Stomach (tissue), 9 donors: ENCODE results near the gene FHOD1. TPM values are rescaled to one million over a fixed set of nuclear protein-coding genes. Genes with fewer than 3 reads are reported as not detected.

Experiments used
- DNase-seq, 2 donors: peaks; one replicate each; pipeline versions ENCODE4 v3.0.0 to v3.0.0-alpha.2; 2013 to 2019
- H3K27ac ChIP-seq, 5 donors: fragments of 200-600 bp in 4 of 5; sonication (generic) in 4 of 5; one replicate each; pipeline ENCODE4 v1.5.1; 2013 to 2019; ENCODE audit warnings: mild to moderate bottlenecking in 1 of 5, moderate library complexity in 1 of 5
- H3K27me3 ChIP-seq, 3 donors: fragments of 200-600 bp; sonication (generic); one replicate each; pipeline ENCODE4 v1.5.1; 2017 to 2019; ENCODE audit warnings: mixed run types in 1 of 3
- H3K36me3 ChIP-seq, 4 donors: fragments of 200-600 bp; sonication (generic); 1 replicate in 3 of 4; 2 replicates in 1 of 4; pipeline ENCODE4 v1.5.1; 2016 to 2019
- H3K4me1 ChIP-seq, 4 donors: fragments of 200-600 bp; sonication (generic); one replicate each; pipeline ENCODE4 v1.5.1; 2016 to 2019
- H3K4me3 ChIP-seq, 4 donors: fragments of 200-600 bp; sonication (generic) in 3 of 4; one replicate each; pipeline ENCODE4 v1.5.1; 2016 to 2019; ENCODE audit warnings: mild to moderate bottlenecking in 1 of 4
- H3K9me3 ChIP-seq, 4 donors: fragments of 200-600 bp; sonication (generic); one replicate each; pipeline ENCODE4 v1.5.1; 2016 to 2019
- EP300 ChIP-seq: sonication (generic); formaldehyde crosslinking; IDR thresholded peaks from one replicate; pipeline ENCODE4 v1.6.1; 2017; ENCODE audit warnings: antibody characterized with exemption
- POLR2A ChIP-seq, 4 donors: fragments of 450-650 bp; IDR thresholded peaks; one replicate each; pipeline ENCODE4 v1.6.1; 2016; ENCODE audit warnings: antibody characterized with exemption in 4 of 4, control low read depth in 2 of 4, mild to moderate bottlenecking in 1 of 4, moderate library complexity in 1 of 4
- POLR2AphosphoS5 ChIP-seq, 3 donors: sonication (generic); formaldehyde crosslinking; IDR thresholded peaks; one replicate each; pipeline ENCODE4 v1.6.1; 2016; ENCODE audit warnings: antibody characterized with exemption in 3 of 3
- WGBS, 5 donors: extraction: QIAGEN DNeasy Blood & Tissue Kit in 3 of 5; methylation state at CpG; one replicate each; pipeline versions ENCODE4 v1.1.5 to v1.1.7; 2013 to 2018; 5-methylcytosine and 5-hydroxymethylcytosine counted together
- intact Hi-C: fragments of 100-400 bp; cut with DNase I; formaldehyde crosslinking; loops from one replicate; pipeline ENCODE4 v1.15.1; 2023; ENCODE audit warnings: low total_unique reads
- polyA plus RNA-seq, 3 donors: library from polyadenylated mRNA; stranded (reverse); fragments of 200-250 nt; gene quantifications; one replicate each; pipeline ENCODE4 v1.2.3, GENCODE V29; 2013
- total RNA-seq, 5 donors: library from RNA; depleted of rRNA; stranded (reverse); fragments of >200 nt; gene quantifications; one replicate each; pipeline versions ENCODE4 v1.1.0 to v1.2.3, GENCODE V29; 2014 to 2016
- TF ChIP-seq, protein P1 (sequence below), 7 experiments: fragments of 450-650 bp in 4 of 7; fragments of 200-600 bp in 3 of 7; sonication (generic) in 3 of 7; IDR thresholded peaks; one replicate each; pipeline ENCODE4 v1.5.1; 2016 to 2019; ENCODE audit warnings: antibody characterized with exemption in 7 of 7, control low read depth in 2 of 7, mild to moderate bottlenecking in 1 of 7
- donor health status: healthy with polysubstance abuse.
- donor health status: Bipolar disorder and iron deficiency.
- donor health status: healthy.

FHOD1 gene
- total and polyA plus RNA-seq, 8 donors, result 6.1 to 101 (median 17.5) TPM

DNA sequence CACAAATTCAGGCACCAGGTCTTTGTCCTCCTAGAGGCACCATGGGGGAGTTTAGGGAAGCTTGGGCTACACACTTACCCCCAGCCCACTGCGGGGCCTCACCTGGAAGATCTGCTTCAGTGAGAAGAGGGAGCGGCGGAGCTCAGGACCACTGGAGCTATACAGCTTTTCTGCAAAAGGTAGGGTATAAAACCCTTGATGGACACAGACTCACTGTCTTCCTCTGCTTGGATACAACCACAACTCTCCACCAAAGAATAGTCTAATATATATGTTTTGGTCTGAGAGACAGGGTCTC lies 9.1 kb downstream of the FHOD1 start:
- Histone ChIP-seq H3K27me3 (no peaks in the 10 kb centered on the region), H3K27ac (no peak overlapping the region), H3K4me3 (no peak overlapping the region), H3K36me3 (peaks cover 50 to 66% (median 64%) of the 10 kb centered on the region in 4 donors), H3K9me3 (no peaks in the 10 kb centered on the region), H3K4me1 (peaks cover 20 to 43% (median 30%) of the 10 kb centered on the region in 4 donors)
- intact Hi-C loops, result no loop called here
- 93 to 97% (median 94%) methylated on average over 3 of the region's 3 CpGs for WGBS, 5 donors
- TF ChIP-seq EP300 (no peak), POLR2AphosphoS5 (IDR thresholded peaks at IDR 0.05) (no peak), POLR2A (IDR thresholded peaks at IDR 0.05) (no peak)
- TF ChIP-seq, protein P1, sequence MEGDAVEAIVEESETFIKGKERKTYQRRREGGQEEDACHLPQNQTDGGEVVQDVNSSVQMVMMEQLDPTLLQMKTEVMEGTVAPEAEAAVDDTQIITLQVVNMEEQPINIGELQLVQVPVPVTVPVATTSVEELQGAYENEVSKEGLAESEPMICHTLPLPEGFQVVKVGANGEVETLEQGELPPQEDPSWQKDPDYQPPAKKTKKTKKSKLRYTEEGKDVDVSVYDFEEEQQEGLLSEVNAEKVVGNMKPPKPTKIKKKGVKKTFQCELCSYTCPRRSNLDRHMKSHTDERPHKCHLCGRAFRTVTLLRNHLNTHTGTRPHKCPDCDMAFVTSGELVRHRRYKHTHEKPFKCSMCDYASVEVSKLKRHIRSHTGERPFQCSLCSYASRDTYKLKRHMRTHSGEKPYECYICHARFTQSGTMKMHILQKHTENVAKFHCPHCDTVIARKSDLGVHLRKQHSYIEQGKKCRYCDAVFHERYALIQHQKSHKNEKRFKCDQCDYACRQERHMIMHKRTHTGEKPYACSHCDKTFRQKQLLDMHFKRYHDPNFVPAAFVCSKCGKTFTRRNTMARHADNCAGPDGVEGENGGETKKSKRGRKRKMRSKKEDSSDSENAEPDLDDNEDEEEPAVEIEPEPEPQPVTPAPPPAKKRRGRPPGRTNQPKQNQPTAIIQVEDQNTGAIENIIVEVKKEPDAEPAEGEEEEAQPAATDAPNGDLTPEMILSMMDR (IDR thresholded peaks at IDR 0.05), result no peak
- DNase-seq, result no peak

DNA sequence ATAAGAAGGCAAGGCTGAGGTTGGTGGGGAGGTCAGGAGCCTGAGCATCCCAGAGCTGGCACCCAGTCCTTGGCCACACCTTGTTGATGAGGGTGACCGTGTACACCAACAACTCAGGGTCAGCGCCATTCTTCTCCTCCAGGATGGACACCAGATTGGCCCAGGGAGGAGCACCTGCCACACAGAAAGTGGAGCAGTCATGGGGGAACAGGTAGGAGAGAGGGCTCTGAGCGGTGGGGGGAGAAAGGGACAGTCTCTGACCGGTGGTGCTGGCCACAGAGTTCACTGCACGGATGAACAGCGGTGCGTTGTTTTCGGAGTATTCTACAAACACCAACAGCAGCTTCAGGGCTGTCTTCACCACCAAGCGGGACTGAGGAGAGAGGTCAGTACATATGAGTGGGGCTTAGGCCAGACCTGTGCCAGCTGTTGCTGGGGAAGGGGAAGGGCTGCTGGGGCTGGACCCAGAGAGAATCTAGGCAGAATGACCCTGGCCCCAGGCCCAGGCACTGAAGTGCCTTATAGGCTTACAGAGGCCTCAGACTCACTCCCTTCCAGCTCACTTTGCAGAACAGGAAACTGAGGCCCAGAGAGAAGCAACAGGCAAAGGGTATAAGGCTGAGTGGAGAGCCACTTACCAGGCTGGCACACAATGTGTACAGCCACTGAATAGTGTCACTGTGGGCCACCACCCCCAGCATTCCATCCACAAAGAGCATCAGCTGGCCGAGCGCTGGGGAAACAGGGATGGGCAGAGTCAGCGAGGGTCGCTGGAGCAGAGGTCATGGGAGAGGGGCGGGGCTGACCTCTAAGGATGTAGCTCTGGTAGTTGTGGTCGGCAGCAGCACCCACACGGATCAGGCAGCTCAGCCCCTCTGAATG lies 9.6 kb downstream of the FHOD1 start:
- Histone ChIP-seq H3K4me3 (no peak overlapping the region), H3K27me3 (no peaks in the 10 kb centered on the region), H3K27ac (no peak overlapping the region), H3K36me3 (peaks cover 51 to 72% (median 70%) of the 10 kb centered on the region in 4 donors), H3K9me3 (no peaks in the 10 kb centered on the region), H3K4me1 (peaks cover 20 to 38% (median 27%) of the 10 kb centered on the region in 4 donors)
- DNase-seq, result no peak
- intact Hi-C loops, result no loop called here
- WGBS, 5 donors, result 77 to 89% (median 79%) methylated on average over 16 of the region's 16 CpGs
- TF ChIP-seq POLR2A (IDR thresholded peaks at IDR 0.05) (no peak), EP300 (no peak), POLR2AphosphoS5 (IDR thresholded peaks at IDR 0.05) (no peak)
- TF ChIP-seq, protein P1 (IDR thresholded peaks at IDR 0.05), result no peak

DNA sequence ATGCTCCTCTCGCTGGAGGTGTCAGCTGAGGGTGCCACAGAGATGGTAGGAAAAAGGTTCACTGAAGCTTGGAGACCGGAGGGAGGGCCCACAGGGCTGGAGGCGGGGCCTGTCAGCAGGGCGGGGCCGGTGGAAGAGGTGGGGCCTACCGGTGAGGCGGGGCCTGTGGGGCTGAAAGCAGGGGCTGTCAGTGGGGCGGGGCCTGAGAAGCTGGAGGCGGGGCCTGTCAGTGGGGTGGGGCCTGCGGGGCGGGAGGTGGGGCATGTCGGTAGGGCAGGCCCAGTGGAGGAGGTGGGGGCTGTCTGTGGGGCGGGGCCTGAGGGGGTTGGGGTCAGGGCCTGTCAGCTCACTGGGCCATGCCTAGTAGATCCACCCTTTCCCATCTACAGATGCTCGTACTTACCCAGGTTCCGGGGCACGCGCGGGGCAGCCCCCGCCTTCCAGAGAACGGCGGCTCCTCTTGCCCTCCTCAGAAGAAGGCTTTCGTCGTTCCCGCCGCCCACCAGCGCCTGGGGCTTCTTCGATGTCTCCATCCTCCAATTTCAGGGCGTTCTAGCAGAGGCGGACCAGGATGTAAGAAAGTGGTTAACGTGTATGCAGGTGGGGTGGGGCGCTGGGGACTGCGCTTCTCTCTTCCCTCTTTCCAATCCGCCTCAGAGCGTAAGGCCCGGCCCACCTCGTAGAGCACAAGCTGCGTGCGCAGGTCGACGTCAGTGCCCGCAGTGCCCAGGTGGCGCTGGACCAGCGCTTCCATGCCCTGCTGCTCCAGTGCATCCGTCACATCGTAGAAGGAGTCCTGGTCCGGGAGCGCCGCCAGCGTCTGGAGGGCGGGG lies 10.5 kb downstream of the FHOD1 start:
- peak overlapping the region in 1 of 5 donors; percentile 19 for H3K27ac ChIP-seq
- no peaks in the 10 kb centered on the region for H3K9me3 ChIP-seq
- DNase-seq, result peak in 1 of 2 donors; percentile 49
- H3K36me3 ChIP-seq, result peaks cover 51 to 80% (median 78%) of the 10 kb centered on the region in 4 donors
- peaks cover 16 to 29% (median 19%) of the 10 kb centered on the region in 4 donors for H3K4me1 ChIP-seq
- H3K4me3 ChIP-seq, result no peak overlapping the region
- intact Hi-C loops, result no loop called here
- WGBS, 5 donors, result 78 to 86% (median 83%) methylated on average over 44 to 50 of the region's 50 CpGs
- no peak for TF ChIP-seq EP300
- no peak for TF ChIP-seq POLR2AphosphoS5 (IDR thresholded peaks at IDR 0.05)
- no peak for TF ChIP-seq POLR2A (IDR thresholded peaks at IDR 0.05)
- TF ChIP-seq, protein P1 (IDR thresholded peaks at IDR 0.05), result no peak
- no peaks in the 10 kb centered on the region for H3K27me3 ChIP-seq

- H3K27ac ChIP-seq, result peak overlapping the region in 1 of 5 donors; percentile 19
- no peak overlapping the region for H3K4me3 ChIP-seq
- no peak for DNase-seq
- intact Hi-C loops, result no loop called here
- H3K9me3 ChIP-seq, result no peaks in the 10 kb centered on the region
- TF ChIP-seq POLR2AphosphoS5 (IDR thresholded peaks at IDR 0.05) (no peak), POLR2A (IDR thresholded peaks at IDR 0.05) (no peak), EP300 (no peak)
- TF ChIP-seq, protein P1 (IDR thresholded peaks at IDR 0.05), result no peak
- H3K27me3 ChIP-seq, result no peaks in the 10 kb centered on the region
- peaks cover 9 to 21% (median 11%) of the 10 kb centered on the region in 4 donors for H3K4me1 ChIP-seq
- 85 to 90% (median 88%) methylated on average over 17 of the region's 17 CpGs for WGBS, 5 donors
- peaks cover 52 to 88% (median 86%) of the 10 kb centered on the region in 4 donors for H3K36me3 ChIP-seq
Measured at GRCh38 chr16:67235816-67236562, 11.3 kb downstream of the FHOD1 start.
